Measurements from ENCODE around the gene SPATA33. TPM values are rescaled to one million over a fixed set of nuclear protein-coding genes. Genes with fewer than 3 reads are reported as not detected.

Gene SPATA33
- total and polyA plus RNA-seq, 4 donors, result 5.4 to 19.1 (median 8.8) TPM

- Histone ChIP-seq H3K36me3 (ENCODE audit: control insufficient read depth in 4 of 4, insufficient read depth in 4 of 4, low read length in 4 of 4) (peaks cover 0 to 6% (median 0%) of the 10 kb centered on the region in 4 donors), H3K27ac (ENCODE audit: low read depth in 1 of 2, low read length in 1 of 2) (no peak overlapping the region)
- no peak for ATAC-seq (ENCODE audit: insufficient read depth, low FRiP score)
These were observed 10.0 kb downstream of the SPATA33 start for GRCh38 chr16:89667633-89668032.

GRCh38 chr16:89668790-89669158, 11.1 kb downstream of the SPATA33 start:
- peaks cover 0 to 4% (median 0%) of the 10 kb centered on the region in 5 donors for H3K4me1 ChIP-seq (ENCODE audit: control insufficient read depth in 5 of 5, insufficient read depth in 5 of 5, low read length in 5 of 5)
- 33 to 34% methylated on average over 5 of the region's 5 CpGs for WGBS, 2 donors
- DNase-seq (no peak), ATAC-seq (ENCODE audit: insufficient read depth, low FRiP score) (peak; percentile 10)
- H3K9ac ChIP-seq (ENCODE audit: insufficient read depth in 1 of 2, low read length in 2 of 2), result no peak overlapping the region
- H3K36me3 ChIP-seq (ENCODE audit: control insufficient read depth in 4 of 4, insufficient read depth in 4 of 4, low read length in 4 of 4), result no peaks in the 10 kb centered on the region
- no peaks in the 10 kb centered on the region for H3K27me3 ChIP-seq (ENCODE audit: control insufficient read depth in 3 of 3, insufficient read depth in 3 of 3, low read length in 2 of 3)
- H3K4me3 ChIP-seq, result no peak overlapping the region
- no peak for TF ChIP-seq CTCF (IDR thresholded peaks at IDR 0.05; ENCODE audit: control extremely low read depth, extremely low read depth)
- no peaks in the 10 kb centered on the region for H3K9me3 ChIP-seq (ENCODE audit: control insufficient read depth in 4 of 4, insufficient read depth in 3 of 4, low read length in 3 of 4)
- peak overlapping the region in 1 of 2 donors; percentile 34 for H3K27ac ChIP-seq (ENCODE audit: low read depth in 1 of 2, low read length in 1 of 2)

More at GRCh38 chr16:89667633-89668032, 10.0 kb downstream of the SPATA33 start:
- no peak for DNase-seq
- H3K9me3 ChIP-seq (ENCODE audit: control insufficient read depth in 4 of 4, insufficient read depth in 3 of 4, low read length in 3 of 4), result no peaks in the 10 kb centered on the region
- WGBS, 2 donors, result 83 to 84% methylated on average over 9 of the region's 9 CpGs
- H3K9ac ChIP-seq (ENCODE audit: insufficient read depth in 1 of 2, low read length in 2 of 2), result no peak overlapping the region
- TF ChIP-seq CTCF (IDR thresholded peaks at IDR 0.05; ENCODE audit: control extremely low read depth, extremely low read depth), result no peak
- H3K27me3 ChIP-seq (ENCODE audit: control insufficient read depth in 3 of 3, insufficient read depth in 3 of 3, low read length in 2 of 3), result no peaks in the 10 kb centered on the region
- H3K4me3 ChIP-seq, result no peak overlapping the region
- peaks cover 0 to 4% (median 0%) of the 10 kb centered on the region in 5 donors for H3K4me1 ChIP-seq (ENCODE audit: control insufficient read depth in 5 of 5, insufficient read depth in 5 of 5, low read length in 5 of 5)

GRCh38 chr16:89669755-89670154, 12.1 kb downstream of the SPATA33 start:
- TF ChIP-seq CTCF (IDR thresholded peaks at IDR 0.05; ENCODE audit: control extremely low read depth, extremely low read depth), result no peak
- peaks cover 0 to 7% (median 0%) of the 10 kb centered on the region in 5 donors for H3K4me1 ChIP-seq (ENCODE audit: control insufficient read depth in 5 of 5, insufficient read depth in 5 of 5, low read length in 5 of 5)
- DNase-seq, result no peak

More at GRCh38 chr16:89669755-89670154, 12.1 kb downstream of the SPATA33 start:
- Histone ChIP-seq H3K27ac (ENCODE audit: low read depth in 1 of 2, low read length in 1 of 2) (no peak overlapping the region), H3K36me3 (ENCODE audit: control insufficient read depth in 4 of 4, insufficient read depth in 4 of 4, low read length in 4 of 4) (no peaks in the 10 kb centered on the region), H3K9me3 (ENCODE audit: control insufficient read depth in 4 of 4, insufficient read depth in 3 of 4, low read length in 3 of 4) (no peaks in the 10 kb centered on the region), H3K27me3 (ENCODE audit: control insufficient read depth in 3 of 3, insufficient read depth in 3 of 3, low read length in 2 of 3) (no peaks in the 10 kb centered on the region), H3K4me3 (no peak overlapping the region), H3K9ac (ENCODE audit: insufficient read depth in 1 of 2, low read length in 2 of 2) (no peak overlapping the region)
- 78 to 98% methylated on average over 11 to 13 of the region's 13 CpGs for WGBS, 2 donors
- no peak for ATAC-seq (ENCODE audit: insufficient read depth, low FRiP score)
